ENCODE results near the gene ARSA. TPM values are rescaled to one million over a fixed set of nuclear protein-coding genes. Genes with fewer than 3 reads are reported as not detected.
"Not testable (repeated sequence)": the region's sequence is repeated elsewhere in the genome, so short reads cannot be mapped to it uniquely, and the experiment has no call there.

The ARSA gene
- total RNA-seq, 1 donor from 2014 or later: 14.6 TPM

DNA sequence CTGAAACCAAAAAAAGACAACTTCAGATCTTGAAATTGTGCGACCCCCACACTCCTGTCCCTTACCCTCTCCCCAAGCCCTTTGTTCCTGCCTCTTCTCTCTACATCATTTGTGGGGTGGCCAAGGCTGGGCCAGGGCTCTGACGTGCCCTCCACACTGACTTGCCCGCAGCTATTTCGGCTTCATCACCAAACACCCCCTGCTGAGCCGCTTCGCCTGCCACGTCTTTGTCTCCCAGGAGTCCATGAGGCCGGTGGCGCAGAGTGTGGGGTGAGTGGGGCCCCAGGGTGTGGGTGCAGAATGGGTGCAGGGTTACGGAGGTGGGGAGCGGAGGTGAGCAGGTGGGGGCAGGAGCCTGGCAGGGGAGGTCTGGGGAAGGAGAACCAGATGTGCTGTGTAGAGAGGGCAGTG is 17.9 kb downstream of the ARSA start:
- Mint-ChIP-seq H3K36me3 (ENCODE audit: low read depth) (no peaks in the 10 kb centered on the region), H3K4me1 (peaks cover 4% of the 10 kb centered on the region), H3K27me3 (ENCODE audit: low read depth) (peaks cover 3% of the 10 kb centered on the region), H3K4me3 (no peak overlapping the region), H3K9me3 (no peaks in the 10 kb centered on the region), H3K27ac (ENCODE audit: unreplicated experiment) (no peak overlapping the region)
- TF ChIP-seq, protein P1, sequence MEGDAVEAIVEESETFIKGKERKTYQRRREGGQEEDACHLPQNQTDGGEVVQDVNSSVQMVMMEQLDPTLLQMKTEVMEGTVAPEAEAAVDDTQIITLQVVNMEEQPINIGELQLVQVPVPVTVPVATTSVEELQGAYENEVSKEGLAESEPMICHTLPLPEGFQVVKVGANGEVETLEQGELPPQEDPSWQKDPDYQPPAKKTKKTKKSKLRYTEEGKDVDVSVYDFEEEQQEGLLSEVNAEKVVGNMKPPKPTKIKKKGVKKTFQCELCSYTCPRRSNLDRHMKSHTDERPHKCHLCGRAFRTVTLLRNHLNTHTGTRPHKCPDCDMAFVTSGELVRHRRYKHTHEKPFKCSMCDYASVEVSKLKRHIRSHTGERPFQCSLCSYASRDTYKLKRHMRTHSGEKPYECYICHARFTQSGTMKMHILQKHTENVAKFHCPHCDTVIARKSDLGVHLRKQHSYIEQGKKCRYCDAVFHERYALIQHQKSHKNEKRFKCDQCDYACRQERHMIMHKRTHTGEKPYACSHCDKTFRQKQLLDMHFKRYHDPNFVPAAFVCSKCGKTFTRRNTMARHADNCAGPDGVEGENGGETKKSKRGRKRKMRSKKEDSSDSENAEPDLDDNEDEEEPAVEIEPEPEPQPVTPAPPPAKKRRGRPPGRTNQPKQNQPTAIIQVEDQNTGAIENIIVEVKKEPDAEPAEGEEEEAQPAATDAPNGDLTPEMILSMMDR (conservative IDR thresholded peaks at IDR 0.05): no peak
- no peak for DNase-seq (ENCODE audit: low read depth, low spot score)

DNA sequence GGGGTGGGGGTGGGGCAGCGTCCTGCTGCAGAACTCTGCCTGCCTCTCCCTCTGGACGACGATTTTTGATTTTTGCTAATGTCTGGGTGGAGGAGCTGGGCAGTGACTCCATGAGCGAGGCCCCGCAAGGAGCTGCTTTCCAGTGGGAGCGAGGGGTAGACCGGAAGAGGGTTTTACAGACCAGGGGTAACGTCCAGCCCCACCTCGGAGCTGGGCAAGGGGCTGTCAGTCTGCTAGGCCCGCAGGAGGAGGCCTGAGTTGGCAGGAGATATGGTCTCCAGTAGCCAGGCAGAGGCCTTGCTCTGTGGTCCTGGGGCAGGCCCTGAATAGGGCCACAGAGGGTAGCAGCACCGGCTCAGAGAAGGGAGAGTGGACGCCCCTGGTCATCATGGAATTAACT is 18.4 kb downstream of the ARSA start:
- TF ChIP-seq, protein P1 (conservative IDR thresholded peaks at IDR 0.05): no peak
- Mint-ChIP-seq H3K27me3 (ENCODE audit: low read depth) (peaks cover 3% of the 10 kb centered on the region), H3K27ac (ENCODE audit: unreplicated experiment) (no peak overlapping the region), H3K4me3 (no peak overlapping the region), H3K4me1 (peaks cover 4% of the 10 kb centered on the region), H3K36me3 (ENCODE audit: low read depth) (no peaks in the 10 kb centered on the region), H3K9me3 (no peaks in the 10 kb centered on the region)
- DNase-seq (ENCODE audit: low read depth, low spot score): no peak

DNA sequence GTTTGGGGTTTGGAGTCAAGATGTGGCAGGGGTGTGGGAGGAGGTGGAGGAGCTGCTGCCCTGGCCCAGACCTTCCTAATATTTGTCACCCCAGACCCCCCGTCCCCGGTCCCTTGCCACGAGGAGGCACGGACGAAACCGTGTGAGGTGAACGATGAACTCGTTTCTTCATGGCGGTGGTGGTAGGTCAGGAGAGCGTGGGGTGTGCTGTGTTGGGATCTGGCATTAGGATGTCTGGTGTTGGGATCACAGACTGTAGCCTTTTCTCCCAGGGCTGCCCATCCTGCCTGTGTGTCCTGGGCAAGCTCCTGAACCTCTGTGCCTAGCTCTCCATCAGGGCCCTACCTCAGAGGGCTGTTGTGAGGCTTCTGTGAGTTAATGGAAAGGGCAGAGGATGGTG is 19.0 kb downstream of the ARSA start:
- TF ChIP-seq, protein P1 (conservative IDR thresholded peaks at IDR 0.05): no peak
- Mint-ChIP-seq H3K27me3 (ENCODE audit: low read depth) (no peaks in the 10 kb centered on the region), H3K36me3 (ENCODE audit: low read depth) (no peaks in the 10 kb centered on the region), H3K4me1 (peaks cover 4% of the 10 kb centered on the region), H3K4me3 (no peak overlapping the region), H3K9me3 (no peaks in the 10 kb centered on the region), H3K27ac (ENCODE audit: unreplicated experiment) (no peak overlapping the region)
- no peak for DNase-seq (ENCODE audit: low read depth, low spot score)

DNA sequence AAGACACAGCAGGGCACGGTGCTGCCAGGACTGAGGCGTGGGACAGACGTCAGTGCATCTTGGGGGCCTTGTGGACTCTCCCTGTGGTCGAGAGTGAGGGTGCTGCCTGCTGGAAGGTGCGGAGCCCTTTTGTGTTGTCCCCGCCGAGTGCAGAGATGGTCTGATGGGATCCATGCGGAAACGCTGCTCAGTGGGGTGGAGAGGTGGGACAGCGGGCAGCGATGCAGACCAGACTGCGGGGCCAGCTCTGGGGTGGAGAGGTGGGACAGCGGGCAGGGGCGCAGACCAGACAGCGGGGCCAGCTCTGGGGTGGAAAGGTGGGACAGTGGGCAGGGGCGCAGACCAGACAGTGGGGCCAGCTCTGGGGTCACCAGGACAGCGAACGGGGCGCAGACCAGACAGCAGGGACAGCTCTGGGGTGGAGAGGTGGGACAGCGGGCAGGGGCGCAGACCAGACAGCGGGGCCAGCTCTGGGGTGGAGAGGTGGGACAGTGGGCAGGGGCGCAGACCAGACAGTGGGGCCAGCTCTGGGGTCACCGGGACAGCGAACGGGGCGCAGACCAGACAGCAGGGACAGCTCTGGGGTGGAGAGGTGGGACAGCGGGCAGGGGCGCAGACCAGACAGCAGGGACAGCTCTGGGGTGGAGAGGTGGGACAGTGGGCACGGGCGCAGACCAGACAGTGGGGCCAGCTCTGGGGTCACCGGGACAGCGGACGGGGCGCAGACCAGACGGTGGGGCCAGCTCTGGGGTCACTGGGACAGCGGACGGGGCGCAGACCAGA is 19.7 kb downstream of the ARSA start:
- DNase-seq (ENCODE audit: low read depth, low spot score); H3K9me3 Mint-ChIP-seq; H3K4me1 Mint-ChIP-seq; H3K36me3 Mint-ChIP-seq (ENCODE audit: low read depth); H3K27me3 Mint-ChIP-seq (ENCODE audit: low read depth); H3K27ac Mint-ChIP-seq (ENCODE audit: unreplicated experiment): not testable (repeated sequence)
- H3K4me3 Mint-ChIP-seq: peak overlapping the region; percentile 44

DNA sequence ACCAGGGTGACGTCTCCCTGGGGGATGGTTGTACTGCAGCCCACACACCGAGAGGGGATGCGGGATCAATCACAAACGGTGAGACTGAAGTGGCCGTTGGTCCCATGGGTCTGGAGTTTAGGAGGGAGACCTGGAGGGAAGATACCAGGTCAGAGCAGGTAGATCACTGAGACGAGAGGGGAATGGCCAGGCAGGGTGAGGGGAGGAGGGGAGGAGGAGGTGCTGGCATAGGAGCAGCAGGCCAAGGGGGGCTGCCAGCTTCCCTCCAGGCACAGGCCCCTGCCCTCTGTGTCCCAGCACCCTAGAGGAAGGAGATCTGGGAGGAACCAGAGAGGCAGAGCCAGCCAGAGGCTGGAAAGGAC is 20.3 kb downstream of the ARSA start:
- Mint-ChIP-seq H3K36me3 (ENCODE audit: low read depth) (no peaks in the 10 kb centered on the region), H3K9me3 (no peaks in the 10 kb centered on the region), H3K4me3 (peak overlapping the region; percentile 44), H3K4me1 (peaks cover 4% of the 10 kb centered on the region), H3K27ac (ENCODE audit: unreplicated experiment) (no peak overlapping the region), H3K27me3 (ENCODE audit: low read depth) (no peaks in the 10 kb centered on the region)
- no peak for DNase-seq (ENCODE audit: low read depth, low spot score)
- TF ChIP-seq, protein P1 (conservative IDR thresholded peaks at IDR 0.05): no peak

DNA sequence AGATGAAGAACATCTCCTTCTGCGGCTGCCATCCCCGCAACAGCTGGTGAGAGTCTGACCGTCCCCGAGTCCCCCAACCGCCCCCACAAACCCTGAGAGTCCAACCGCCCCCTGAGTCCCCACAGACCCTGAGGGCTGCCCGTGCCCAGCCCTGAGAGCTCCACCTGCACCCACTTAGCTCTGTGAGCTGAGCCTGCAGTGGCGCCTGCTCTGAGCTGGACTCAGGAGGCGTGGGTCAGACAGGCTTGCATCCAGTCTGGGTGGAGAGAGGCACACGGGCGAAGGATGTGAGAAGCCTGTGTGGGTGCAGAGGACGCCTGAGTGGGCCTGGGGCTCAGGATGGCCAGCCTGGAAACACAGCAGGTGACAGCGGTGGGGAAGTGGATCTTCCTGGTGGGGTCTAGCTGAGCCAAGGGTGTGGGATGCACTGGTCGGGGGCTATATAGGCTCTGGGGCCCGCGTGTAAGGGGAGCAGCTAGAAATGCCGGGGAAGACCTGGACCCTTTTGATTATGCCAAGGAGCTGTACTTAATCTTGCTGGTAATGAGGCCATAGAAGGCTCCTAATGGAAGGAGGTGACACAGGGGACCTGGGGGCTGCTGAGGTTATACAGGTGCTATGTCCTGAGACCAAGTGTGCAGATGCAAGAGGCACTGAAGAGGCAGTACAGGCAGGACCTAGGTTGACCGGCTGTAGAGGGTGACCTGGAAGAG is 20.9 kb downstream of the ARSA start:
- no peak for DNase-seq (ENCODE audit: low read depth, low spot score)
- Mint-ChIP-seq H3K27me3 (ENCODE audit: low read depth) (no peaks in the 10 kb centered on the region), H3K4me1 (peaks cover 4% of the 10 kb centered on the region), H3K27ac (ENCODE audit: unreplicated experiment) (no peak overlapping the region), H3K4me3 (peak overlapping the region; percentile 44), H3K36me3 (ENCODE audit: low read depth) (no peaks in the 10 kb centered on the region), H3K9me3 (no peaks in the 10 kb centered on the region)
- TF ChIP-seq, protein P1 (conservative IDR thresholded peaks at IDR 0.05): no peak

Measured in neural crest cell (in vitro differentiated cells).